Measurements from ENCODE around the gene GBX1. TPM values are rescaled to one million over a fixed set of nuclear protein-coding genes. Genes with fewer than 3 reads are reported as not detected.
A peak's percentile ranks its signal among the peaks of the same experiment; 100 is the strongest.

The GBX1 gene
- total RNA-seq, 1 donor from 2014 or later = not detected

- intact Hi-C loops (cut with DNase I) = no loop called here
- H3K4me3 ChIP-seq = no peak overlapping the region
These were observed 44.2 kb downstream of the GBX1 start for GRCh38 chr7:151123158-151123821.

GRCh38 chr7:151122796-151123157 lies 44.7 kb downstream of the GBX1 start:
- intact Hi-C loops (cut with DNase I) = no loop called here

More at GRCh38 chr7:151123158-151123821, 44.2 kb downstream of the GBX1 start:
- ATAC-seq = no peak
- Histone ChIP-seq H3K27ac (no peak overlapping the region), H3K9me3 (no peaks in the 10 kb centered on the region), H3K27me3 (ENCODE audit: low read depth) (no peaks in the 10 kb centered on the region), H3K4me1 (peaks cover 16% of the 10 kb centered on the region), H3K36me3 (peaks cover 88% of the 10 kb centered on the region)
- peak; percentile 48 for DNase-seq
- TF ChIP-seq CTCF (IDR thresholded peaks at IDR 0.05) = no peak

GRCh38 chr7:151122276-151122675 lies 45.2 kb downstream of the GBX1 start:
- Histone ChIP-seq H3K27me3 (ENCODE audit: low read depth) (no peaks in the 10 kb centered on the region), H3K9me3 (no peaks in the 10 kb centered on the region), H3K4me3 (no peak overlapping the region), H3K36me3 (peaks cover 89% of the 10 kb centered on the region), H3K4me1 (peaks cover 16% of the 10 kb centered on the region), H3K27ac (no peak overlapping the region)
- DNase-seq = peak; percentile 43
- intact Hi-C loops (cut with DNase I) = no loop called here
- ATAC-seq = no peak
- no peak for TF ChIP-seq CTCF (IDR thresholded peaks at IDR 0.05)

More at GRCh38 chr7:151122796-151123157, 44.7 kb downstream of the GBX1 start:
- no peak for TF ChIP-seq CTCF (IDR thresholded peaks at IDR 0.05)
- H3K4me1 ChIP-seq = peaks cover 16% of the 10 kb centered on the region
- no peak for ATAC-seq
- DNase-seq = peak; percentile 31
- H3K9me3 ChIP-seq = no peaks in the 10 kb centered on the region
- H3K36me3 ChIP-seq = peaks cover 88% of the 10 kb centered on the region
- H3K4me3 ChIP-seq = no peak overlapping the region
- no peak overlapping the region for H3K27ac ChIP-seq
- no peaks in the 10 kb centered on the region for H3K27me3 ChIP-seq (ENCODE audit: low read depth)

- intact Hi-C loops (cut with DNase I) = no loop called here
- H3K9me3 ChIP-seq = no peaks in the 10 kb centered on the region
- peaks cover 86% of the 10 kb centered on the region for H3K36me3 ChIP-seq
- H3K4me3 ChIP-seq = no peak overlapping the region
- TF ChIP-seq CTCF (IDR thresholded peaks at IDR 0.05) = no peak
- no peaks in the 10 kb centered on the region for H3K27me3 ChIP-seq (ENCODE audit: low read depth)
- ATAC-seq (no peak), DNase-seq (no peak)
- peaks cover 16% of the 10 kb centered on the region for H3K4me1 ChIP-seq
- no peak overlapping the region for H3K27ac ChIP-seq
These were observed 45.9 kb downstream of the GBX1 start for GRCh38 chr7:151121380-151122170.

GRCh38 chr7:151120896-151121295 lies 46.6 kb downstream of the GBX1 start:
- ATAC-seq (no peak), DNase-seq (peak; percentile 39)
- intact Hi-C loops (cut with DNase I) = no loop called here
- no peaks in the 10 kb centered on the region for H3K9me3 ChIP-seq
- H3K36me3 ChIP-seq = peaks cover 85% of the 10 kb centered on the region
- no peak for TF ChIP-seq CTCF (IDR thresholded peaks at IDR 0.05)
- H3K4me1 ChIP-seq = peaks cover 15% of the 10 kb centered on the region
- H3K4me3 ChIP-seq = no peak overlapping the region
- no peaks in the 10 kb centered on the region for H3K27me3 ChIP-seq (ENCODE audit: low read depth)
- H3K27ac ChIP-seq = no peak overlapping the region
